ENCODE measurements around the gene GPC3. TPM values are rescaled to one million over a fixed set of nuclear protein-coding genes. Genes with fewer than 3 reads are reported as not detected.

The GPC3 gene
- total and polyA plus RNA-seq, 2 experiments from 2014 or later, result 36.8 to 60.1 TPM

- H3K9me2 ChIP-seq (ENCODE audit: insufficient read depth), result no peaks in the 10 kb centered on the region
These were observed 375.3 kb downstream of the GPC3 start for GRCh38 chrX:133610056-133610455.

GRCh38 chrX:133609166-133609565, 376.2 kb downstream of the GPC3 start:
- Mint-ChIP-seq H3K36me3 (ENCODE audit: low read depth) (peaks cover 7% of the 10 kb centered on the region; the same call in 2 of the 3 replicates), H3K9me3 (peaks cover 4% of the 10 kb centered on the region; the same call in 2 of the 3 replicates), H3K4me1 (peaks cover 5% of the 10 kb centered on the region), H3K27ac (no peak overlapping the region), H3K27me3 (ENCODE audit: insufficient read depth, low read depth, poor library complexity) (peaks cover 4% of the 10 kb centered on the region), H3K4me3 (no peak overlapping the region)
- Histone ChIP-seq H3K27me3 (ENCODE audit: insufficient read depth) (no peaks in the 10 kb centered on the region), H3K4me3 (no peak overlapping the region), H3K27ac (ENCODE audit: low read depth) (no peak overlapping the region), H4K20me1 (replicated peaks; ENCODE audit: insufficient read depth) (no peaks in the 10 kb centered on the region), H2AFZ (no peak overlapping the region), H3K36me3 (ENCODE audit: insufficient read depth) (no peaks in the 10 kb centered on the region), H3K79me2 (replicated peaks; ENCODE audit: insufficient read depth) (no peaks in the 10 kb centered on the region), H3K9me2 (ENCODE audit: insufficient read depth) (no peaks in the 10 kb centered on the region), H3F3A (replicated peaks; ENCODE audit: low read depth) (no peaks in the 10 kb centered on the region), H3K4me2 (no peak overlapping the region), H3K4me1 (ENCODE audit: insufficient read depth) (no peaks in the 10 kb centered on the region)
- ATAC-seq, result no peak
- no peak for DNase-seq (ENCODE audit: low spot score)
- TF ChIP-seq REST (IDR thresholded peaks at IDR 0.05; ENCODE audit: unreplicated experiment) (no peak), ZNF462 (CRISPR knock-in tag; IDR thresholded peaks at IDR 0.05) (no peak), ZNF331 (CRISPR knock-in tag; IDR thresholded peaks at IDR 0.05; ENCODE audit: low read depth) (no peak)
- TF ChIP-seq, protein P1, sequence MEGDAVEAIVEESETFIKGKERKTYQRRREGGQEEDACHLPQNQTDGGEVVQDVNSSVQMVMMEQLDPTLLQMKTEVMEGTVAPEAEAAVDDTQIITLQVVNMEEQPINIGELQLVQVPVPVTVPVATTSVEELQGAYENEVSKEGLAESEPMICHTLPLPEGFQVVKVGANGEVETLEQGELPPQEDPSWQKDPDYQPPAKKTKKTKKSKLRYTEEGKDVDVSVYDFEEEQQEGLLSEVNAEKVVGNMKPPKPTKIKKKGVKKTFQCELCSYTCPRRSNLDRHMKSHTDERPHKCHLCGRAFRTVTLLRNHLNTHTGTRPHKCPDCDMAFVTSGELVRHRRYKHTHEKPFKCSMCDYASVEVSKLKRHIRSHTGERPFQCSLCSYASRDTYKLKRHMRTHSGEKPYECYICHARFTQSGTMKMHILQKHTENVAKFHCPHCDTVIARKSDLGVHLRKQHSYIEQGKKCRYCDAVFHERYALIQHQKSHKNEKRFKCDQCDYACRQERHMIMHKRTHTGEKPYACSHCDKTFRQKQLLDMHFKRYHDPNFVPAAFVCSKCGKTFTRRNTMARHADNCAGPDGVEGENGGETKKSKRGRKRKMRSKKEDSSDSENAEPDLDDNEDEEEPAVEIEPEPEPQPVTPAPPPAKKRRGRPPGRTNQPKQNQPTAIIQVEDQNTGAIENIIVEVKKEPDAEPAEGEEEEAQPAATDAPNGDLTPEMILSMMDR (conservative IDR thresholded peaks at IDR 0.05; ENCODE audit: low read depth in 2 of 2), result no peak

More at GRCh38 chrX:133610056-133610455, 375.3 kb downstream of the GPC3 start:
- no peaks in the 10 kb centered on the region for H3K36me3 ChIP-seq (ENCODE audit: insufficient read depth)
- peaks cover 7% of the 10 kb centered on the region; the same call in 2 of the 3 replicates for H3K9me3 Mint-ChIP-seq
- H3K79me2 ChIP-seq (replicated peaks; ENCODE audit: insufficient read depth), result no peaks in the 10 kb centered on the region
- H3K27ac Mint-ChIP-seq, result no peak overlapping the region
- no peaks in the 10 kb centered on the region for H3F3A ChIP-seq (replicated peaks; ENCODE audit: low read depth)
- no peak overlapping the region for H3K4me2 ChIP-seq
- H2AFZ ChIP-seq, result no peak overlapping the region
- ATAC-seq (no peak), DNase-seq (ENCODE audit: low spot score) (no peak)
- no peak overlapping the region for H3K27ac ChIP-seq (ENCODE audit: low read depth)
- H3K36me3 Mint-ChIP-seq (ENCODE audit: low read depth), result peaks cover 8% of the 10 kb centered on the region; the same call in 2 of the 3 replicates
- H3K4me3 Mint-ChIP-seq, result no peak overlapping the region
- peaks cover 4% of the 10 kb centered on the region for H3K27me3 Mint-ChIP-seq (ENCODE audit: insufficient read depth, low read depth, poor library complexity)
- H4K20me1 ChIP-seq (replicated peaks; ENCODE audit: insufficient read depth), result no peaks in the 10 kb centered on the region
- H3K4me1 ChIP-seq (ENCODE audit: insufficient read depth), result no peaks in the 10 kb centered on the region
- H3K27me3 ChIP-seq (ENCODE audit: insufficient read depth), result no peaks in the 10 kb centered on the region
- TF ChIP-seq NANOG (IDR thresholded peaks at IDR 0.05; ENCODE audit: borderline replicate concordance) (no peak), ZNF331 (CRISPR knock-in tag; IDR thresholded peaks at IDR 0.05; ENCODE audit: low read depth) (no peak)
- TF ChIP-seq, protein P1 (conservative IDR thresholded peaks at IDR 0.05; ENCODE audit: low read depth in 2 of 2), result no peak
- H3K4me3 ChIP-seq, result no peak overlapping the region
- H3K4me1 Mint-ChIP-seq, result peaks cover 5% of the 10 kb centered on the region

Data from GM23338 (cell line).